Measurements from ENCODE around the gene AMDHD2. TPM values are rescaled to one million over a fixed set of nuclear protein-coding genes. Genes with fewer than 3 reads are reported as not detected.

Gene AMDHD2
- total and polyA plus RNA-seq, 2 of the 13 experiments (the other 11 are each of a cell fraction or from before 2014, with no cell fraction given): 33.5 to 39.1 TPM

- TF ChIP-seq, protein P1, sequence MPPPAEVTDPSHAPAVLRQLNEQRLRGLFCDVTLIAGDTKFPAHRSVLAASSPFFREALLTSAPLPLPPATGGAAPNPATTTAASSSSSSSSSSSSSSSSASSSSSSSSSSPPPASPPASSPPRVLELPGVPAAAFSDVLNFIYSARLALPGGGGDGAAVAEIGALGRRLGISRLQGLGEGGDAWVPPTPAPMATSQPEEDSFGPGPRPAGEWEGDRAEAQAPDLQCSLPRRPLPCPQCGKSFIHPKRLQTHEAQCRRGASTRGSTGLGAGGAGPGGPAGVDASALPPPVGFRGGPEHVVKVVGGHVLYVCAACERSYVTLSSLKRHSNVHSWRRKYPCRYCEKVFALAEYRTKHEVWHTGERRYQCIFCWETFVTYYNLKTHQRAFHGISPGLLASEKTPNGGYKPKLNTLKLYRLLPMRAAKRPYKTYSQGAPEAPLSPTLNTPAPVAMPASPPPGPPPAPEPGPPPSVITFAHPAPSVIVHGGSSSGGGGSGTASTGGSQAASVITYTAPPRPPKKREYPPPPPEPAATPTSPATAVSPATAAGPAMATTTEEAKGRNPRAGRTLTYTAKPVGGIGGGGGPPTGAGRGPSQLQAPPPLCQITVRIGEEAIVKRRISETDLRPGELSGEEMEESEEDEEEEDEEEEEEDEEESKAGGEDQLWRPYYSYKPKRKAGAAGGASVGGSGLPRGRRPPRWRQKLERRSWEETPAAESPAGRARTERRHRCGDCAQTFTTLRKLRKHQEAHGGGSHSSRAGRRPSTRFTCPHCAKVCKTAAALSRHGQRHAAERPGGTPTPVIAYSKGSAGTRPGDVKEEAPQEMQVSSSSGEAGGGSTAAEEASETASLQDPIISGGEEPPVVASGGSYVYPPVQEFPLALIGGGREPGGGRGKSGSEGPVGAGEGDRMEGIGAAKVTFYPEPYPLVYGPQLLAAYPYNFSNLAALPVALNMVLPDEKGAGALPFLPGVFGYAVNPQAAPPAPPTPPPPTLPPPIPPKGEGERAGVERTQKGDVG (CRISPR knock-in tag; IDR thresholded peaks at IDR 0.05; ENCODE audit: borderline replicate concordance): no peak
- TF ChIP-seq CBX1 (IDR thresholded peaks at IDR 0.05; ENCODE audit: low read depth): no peak
- TF ChIP-seq ZFP37 (CRISPR knock-in tag; IDR thresholded peaks at IDR 0.05; ENCODE audit: borderline replicate concordance): no peak
- no peak for TF ChIP-seq ZNF350 (CRISPR knock-in tag; IDR thresholded peaks at IDR 0.05; ENCODE audit: borderline replicate concordance, low read depth)
- TF ChIP-seq ARNT2 (CRISPR knock-in tag; IDR thresholded peaks at IDR 0.05; ENCODE audit: low read depth): no peak
- TF ChIP-seq ZNF562 (CRISPR knock-in tag; IDR thresholded peaks at IDR 0.05; ENCODE audit: borderline replicate concordance): no peak
- TF ChIP-seq GABPB1 (CRISPR knock-in tag; IDR thresholded peaks at IDR 0.05): 0 out of 2 replicates have a peak, but pooled peaks have one; percentile 21
- no peak for TF ChIP-seq KDM5B (CRISPR knock-in tag; IDR thresholded peaks at IDR 0.05; ENCODE audit: borderline replicate concordance)
- TF ChIP-seq NFIC (IDR thresholded peaks at IDR 0.05; ENCODE audit: low read length): no peak
- peak; percentile 39 for TF ChIP-seq AGO2 (optimal IDR thresholded peaks at IDR 0.05; ENCODE audit: low read depth, low read length)
- TF ChIP-seq RBFOX2 (IDR thresholded peaks at IDR 0.05; ENCODE audit: low read depth, low read length): peak; percentile 62
- no peak for TF ChIP-seq GMEB2 (CRISPR knock-in tag; IDR thresholded peaks at IDR 0.05; ENCODE audit: low read depth)
Measured at GRCh38 chr16:2518823-2519710, 1.1 kb upstream of the AMDHD2 start (continued).
